BLaER1 treated with 17β-estradiol and CSF1 and Interleukin-3, amounts not matched to agents 10 nM and 100 nM (cell line): ENCODE data around the gene ZDHHC11B.
"Not testable (repeated sequence)": the region's sequence is repeated elsewhere in the genome, so short reads cannot be mapped to it uniquely, and the experiment has no call there.

ENCODE experiments used
- H3K27ac ChIP-seq, 11 experiments: shearing (Covaris generic); formaldehyde crosslinking; 2 replicates each; pipeline ENCODE4 v1.8.1; 2022
- H3K27me3 ChIP-seq, 11 experiments: shearing (Covaris generic); formaldehyde crosslinking; 2 replicates each; pipeline ENCODE4 v1.8.1; 2022
- H3K36me3 ChIP-seq, 11 experiments: shearing (Covaris generic); formaldehyde crosslinking; 2 replicates each; pipeline ENCODE4 v1.8.1; 2022
- H3K4me1 ChIP-seq, 10 experiments: shearing (Covaris generic); formaldehyde crosslinking; 2 replicates each; pipeline ENCODE4 v1.8.1; 2022
- H3K4me2 ChIP-seq, 11 experiments: shearing (Covaris generic); formaldehyde crosslinking; 2 replicates each; pipeline ENCODE4 v1.8.1; 2022
- H3K4me3 ChIP-seq, 10 experiments: shearing (Covaris generic); formaldehyde crosslinking; 2 replicates each; pipeline ENCODE4 v1.8.1; 2022
- H3K9ac ChIP-seq, 11 experiments: shearing (Covaris generic); formaldehyde crosslinking; 2 replicates each; pipeline ENCODE4 v1.8.1; 2022
- H3K9me3 ChIP-seq, 11 experiments: shearing (Covaris generic); formaldehyde crosslinking; replicated peaks in 1 of 11; 2 replicates each; pipeline ENCODE4 v1.8.1; 2022
- H4K20me1 ChIP-seq, 11 experiments: shearing (Covaris generic); formaldehyde crosslinking; 2 replicates each; pipeline ENCODE4 v1.8.1; 2022
- Cebpa-rat ChIP-seq, 11 experiments: shearing (Covaris generic); IDR thresholded peaks; 2 replicates each; pipeline ENCODE4 v1.8.1; 2022

ZDHHC11B gene

DNA sequence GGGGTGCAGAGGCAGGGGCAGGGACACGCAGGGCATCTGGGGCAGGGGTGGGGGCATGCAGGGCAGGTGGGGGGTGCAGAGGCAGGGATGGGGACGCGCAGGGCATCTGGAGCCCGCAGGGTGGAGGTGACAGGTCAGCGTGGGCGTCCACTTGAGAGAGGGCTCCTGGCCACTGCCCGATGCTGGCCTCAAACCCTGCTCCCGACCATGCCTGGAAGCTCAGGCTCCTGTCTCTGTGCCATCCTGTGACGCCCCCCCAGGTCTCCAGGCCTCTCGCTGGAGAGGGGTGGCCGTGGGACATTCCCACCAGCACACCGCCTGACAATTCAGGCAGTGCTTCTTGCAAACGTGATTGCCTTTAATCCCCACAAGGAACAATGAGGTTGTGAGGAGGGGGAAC lies 33.0 kb downstream of the ZDHHC11B start:
- Histone ChIP-seq H3K9me3 (no peaks in the 10 kb centered on the region), H3K27me3 (no peaks in the 10 kb centered on the region), H4K20me1 (no peaks in the 10 kb centered on the region), H3K4me1 (no peaks in the 10 kb centered on the region), H3K36me3 (no peaks in the 10 kb centered on the region), H3K9ac (no peak overlapping the region), H3K4me3 (no peak overlapping the region), H3K27ac (no peak overlapping the region), H3K4me2 (no peak overlapping the region)
- no peak for TF ChIP-seq Cebpa-rat (IDR thresholded peaks at IDR 0.05)

GRCh38 chr5:750226-750625 lies 34.3 kb downstream of the ZDHHC11B start:
- H3K36me3 ChIP-seq, H3K4me2 ChIP-seq, H3K27ac ChIP-seq, H3K4me3 ChIP-seq, H3K27me3 ChIP-seq, H3K9ac ChIP-seq, H3K4me1 ChIP-seq, H3K9me3 ChIP-seq, H4K20me1 ChIP-seq: not testable (repeated sequence)

DNA sequence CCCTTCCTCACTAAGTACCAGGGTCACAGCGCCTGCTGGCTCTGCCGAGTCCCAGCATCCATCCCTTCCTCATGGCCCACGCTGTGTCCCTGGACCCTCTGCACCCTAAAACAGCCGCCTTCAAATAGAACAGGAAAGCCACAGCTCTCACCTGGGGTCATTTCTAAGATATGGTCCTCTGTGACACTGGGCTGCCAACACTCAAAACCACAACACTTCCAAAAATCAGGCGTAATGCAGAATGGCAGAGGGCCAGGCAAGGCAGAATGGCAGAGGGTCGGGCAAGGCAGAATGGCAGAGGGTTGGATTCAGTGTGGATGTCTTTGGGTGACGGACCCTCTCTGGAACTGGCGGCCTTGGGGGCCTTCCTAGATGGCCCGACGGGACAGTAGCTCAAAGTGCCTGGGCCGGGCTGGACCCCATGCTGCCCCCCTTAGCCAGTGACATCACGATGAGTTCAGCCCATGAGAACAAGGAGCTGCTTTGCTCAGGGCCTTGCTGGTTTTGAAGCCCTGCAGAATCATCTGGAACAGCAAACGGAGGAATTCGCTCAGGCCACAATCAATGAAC lies 35.3 kb downstream of the ZDHHC11B start:
- Histone ChIP-seq H3K4me1 (peaks cover 0 to 17% (median 9%) of the 10 kb centered on the region in 10 experiments; a peak in 11 of 20 replicates), H3K9me3 (no peaks in the 10 kb centered on the region), H3K4me3 (no peak overlapping the region), H3K27ac (no peak overlapping the region), H3K36me3 (no peaks in the 10 kb centered on the region), H3K9ac (no peak overlapping the region), H3K4me2 (no peak overlapping the region), H3K27me3 (no peaks in the 10 kb centered on the region), H4K20me1 (no peaks in the 10 kb centered on the region)
- TF ChIP-seq Cebpa-rat (IDR thresholded peaks at IDR 0.05) = no peak

GRCh38 chr5:748011-748980 lies 36.2 kb downstream of the ZDHHC11B start:
- not testable (repeated sequence) for H3K36me3 ChIP-seq

GRCh38 chr5:747303-747844 lies 37.2 kb downstream of the ZDHHC11B start:
- not testable (repeated sequence) for H3K4me3 ChIP-seq, H3K27ac ChIP-seq, H3K9ac ChIP-seq, H3K4me2 ChIP-seq, H4K20me1 ChIP-seq, H3K36me3 ChIP-seq, H3K27me3 ChIP-seq, H3K9me3 ChIP-seq
- H3K4me1 ChIP-seq = peaks cover 0 to 17% (median 9%) of the 10 kb centered on the region in 10 experiments; a peak in 11 of 20 replicates

More at GRCh38 chr5:748011-748980, 36.2 kb downstream of the ZDHHC11B start:
- peaks cover 0 to 17% (median 9%) of the 10 kb centered on the region in 10 experiments; a peak in 11 of 20 replicates for H3K4me1 ChIP-seq
- not testable (repeated sequence) for H3K4me2 ChIP-seq, H3K4me3 ChIP-seq, H3K27ac ChIP-seq, H3K9me3 ChIP-seq, H4K20me1 ChIP-seq, H3K9ac ChIP-seq, H3K27me3 ChIP-seq

- no peaks in the 10 kb centered on the region for H4K20me1 ChIP-seq
These were observed 38.2 kb downstream of the ZDHHC11B start for GRCh38 chr5:746258-746761.

DNA sequence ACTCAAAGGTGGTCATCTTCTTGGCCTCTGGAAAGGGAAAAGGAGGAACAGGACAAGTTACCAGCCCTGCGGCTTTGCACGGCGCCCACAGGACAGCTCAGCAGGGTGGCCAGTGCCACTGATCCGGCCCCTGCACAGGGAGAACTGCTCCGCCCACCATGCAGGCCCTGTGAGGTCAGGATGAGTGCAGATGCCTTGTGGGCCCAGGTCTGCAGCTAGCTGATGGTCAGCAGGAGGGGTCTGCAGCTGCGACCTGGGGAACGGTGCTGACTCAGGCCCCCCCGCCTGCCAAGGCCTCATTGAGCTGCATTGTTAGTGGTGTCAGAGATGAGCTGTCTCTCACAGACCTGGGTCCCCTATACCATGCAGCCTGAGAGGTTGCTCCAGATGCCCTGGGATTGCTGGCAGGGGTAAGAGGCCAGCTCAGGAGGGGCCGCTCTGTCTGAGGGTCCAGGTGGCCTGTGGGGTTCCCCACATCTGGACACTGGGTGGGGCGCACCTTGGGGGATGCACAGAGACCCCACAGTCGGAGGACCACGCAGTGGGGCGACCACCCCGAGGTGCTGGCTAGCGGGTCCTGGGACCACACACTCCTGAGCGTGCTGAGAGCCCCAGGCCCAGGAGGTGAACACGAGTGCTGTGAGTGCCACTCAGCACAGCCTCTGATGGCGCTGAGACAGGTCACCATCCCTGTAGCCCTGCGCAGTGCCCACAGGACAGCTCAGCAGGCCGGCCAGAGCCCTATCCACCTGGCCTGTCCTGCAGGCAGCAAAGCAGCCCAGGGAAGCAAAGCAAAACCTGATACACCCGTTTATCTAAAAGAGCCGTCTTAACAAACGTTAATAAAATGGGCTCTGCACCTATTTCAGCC lies 39.0 kb downstream of the ZDHHC11B start:
- not testable (repeated sequence) for H3K4me3 ChIP-seq, H3K9me3 ChIP-seq, H4K20me1 ChIP-seq, H3K27me3 ChIP-seq, H3K9ac ChIP-seq, H3K36me3 ChIP-seq, H3K27ac ChIP-seq
- Histone ChIP-seq H3K4me2 (peak overlapping the region in 7 of 11 experiments; percentile 19 to 58 (median 53); a peak in 13 of 22 replicates), H3K4me1 (peaks cover 0 to 17% (median 9%) of the 10 kb centered on the region in 10 experiments; a peak in 11 of 20 replicates)

More at GRCh38 chr5:746258-746761, 38.2 kb downstream of the ZDHHC11B start:
- H3K9me3 ChIP-seq = no peaks in the 10 kb centered on the region
- no peak overlapping the region for H3K9ac ChIP-seq
- no peak overlapping the region for H3K4me3 ChIP-seq
- H3K27ac ChIP-seq = no peak overlapping the region
- no peak for TF ChIP-seq Cebpa-rat (IDR thresholded peaks at IDR 0.05)
- H3K36me3 ChIP-seq = no peaks in the 10 kb centered on the region
- H3K4me1 ChIP-seq = peaks cover 0 to 17% (median 9%) of the 10 kb centered on the region in 10 experiments; a peak in 11 of 20 replicates
- H3K27me3 ChIP-seq = no peaks in the 10 kb centered on the region
- no peak overlapping the region; a peak in 1 of 22 replicates for H3K4me2 ChIP-seq

- H3K36me3 ChIP-seq, H3K27me3 ChIP-seq, H3K9me3 ChIP-seq, H4K20me1 ChIP-seq, H3K27ac ChIP-seq, H3K9ac ChIP-seq, H3K4me3 ChIP-seq, H3K4me2 ChIP-seq: not testable (repeated sequence)
- peaks cover 0 to 17% (median 9%) of the 10 kb centered on the region in 10 experiments; a peak in 11 of 20 replicates for H3K4me1 ChIP-seq
These were observed 40.7 kb downstream of the ZDHHC11B start for GRCh38 chr5:743696-744404.

- H4K20me1 ChIP-seq, H3K36me3 ChIP-seq, H3K4me3 ChIP-seq, H3K4me2 ChIP-seq, H3K27ac ChIP-seq, H3K9ac ChIP-seq, H3K27me3 ChIP-seq, H3K9me3 ChIP-seq: not testable (repeated sequence)
- H3K4me1 ChIP-seq = peaks cover 0 to 17% (median 9%) of the 10 kb centered on the region in 10 experiments; a peak in 11 of 20 replicates
These were observed 42.3 kb downstream of the ZDHHC11B start for GRCh38 chr5:742276-742675.

DNA sequence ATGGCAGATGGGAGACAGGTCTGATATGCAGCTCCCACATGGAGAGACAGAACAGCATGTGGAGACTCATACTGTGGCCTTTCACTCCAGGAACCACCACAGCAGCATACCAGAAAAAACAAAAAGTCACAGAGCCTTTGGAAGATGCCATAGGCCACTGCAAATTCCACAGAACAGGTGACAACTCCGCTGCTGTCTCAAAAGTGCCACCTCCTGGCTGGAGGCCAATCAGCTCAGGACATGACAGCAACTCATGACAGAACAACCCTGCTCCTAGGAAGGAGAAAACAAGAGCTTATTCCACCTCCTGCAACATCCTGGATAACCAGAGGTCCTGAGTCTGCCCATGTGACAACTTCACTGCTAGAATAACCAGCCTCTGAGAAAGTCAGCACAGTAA lies 50.4 kb downstream of the ZDHHC11B start:
- not testable (repeated sequence) for H3K27me3 ChIP-seq, H3K36me3 ChIP-seq, H3K4me3 ChIP-seq, H3K9me3 ChIP-seq, H4K20me1 ChIP-seq, H3K4me2 ChIP-seq, H3K4me1 ChIP-seq, H3K9ac ChIP-seq, H3K27ac ChIP-seq

- H3K9me3 ChIP-seq, H4K20me1 ChIP-seq, H3K36me3 ChIP-seq, H3K27me3 ChIP-seq, H3K9ac ChIP-seq, H3K4me2 ChIP-seq, H3K4me3 ChIP-seq, H3K4me1 ChIP-seq, H3K27ac ChIP-seq: not testable (repeated sequence)
These were observed 51.6 kb downstream of the ZDHHC11B start for GRCh38 chr5:732754-733454.

DNA sequence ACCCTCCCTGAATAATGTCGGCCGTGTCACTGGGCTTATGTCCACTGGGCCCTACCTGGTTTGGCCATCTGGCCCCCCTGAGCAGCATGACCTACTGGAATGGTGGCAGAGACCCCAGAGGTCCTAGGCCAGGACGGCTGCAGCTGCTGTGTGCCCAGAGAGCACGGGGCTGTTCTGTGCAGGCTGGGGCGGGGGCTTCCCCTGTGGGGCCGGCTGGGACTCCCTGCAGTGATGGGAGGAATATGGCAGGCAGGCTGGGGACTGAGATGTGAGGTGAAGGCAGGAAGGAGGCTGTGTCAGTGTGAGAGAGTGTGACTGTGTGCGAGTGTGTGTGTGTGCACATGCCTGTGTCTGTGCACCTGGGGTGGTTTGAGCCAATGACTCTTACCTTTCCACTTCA lies 55.3 kb downstream of the ZDHHC11B start:
- not testable (repeated sequence) for H3K36me3 ChIP-seq, H3K27ac ChIP-seq, H3K27me3 ChIP-seq, H3K4me3 ChIP-seq, H3K9me3 ChIP-seq, H3K9ac ChIP-seq, H4K20me1 ChIP-seq, H3K4me2 ChIP-seq, H3K4me1 ChIP-seq
